Hematopoietic multipotent progenitor cell treated with erythropoietin and hydrocortisone succinate and interleukin-3 and kit ligand, for 6 days (in vitro differentiated cells): ENCODE data around the gene PCA3.
A peak's percentile ranks its signal among the peaks of the same experiment; 100 is the strongest.
"Not testable (repeated sequence)": the region's sequence is repeated elsewhere in the genome, so short reads cannot be mapped to it uniquely, and the experiment has no call there.

Experiments used
- DNase-seq: peaks from one replicate; pipeline ENCODE4 v3.0.0-alpha.2; 2015

The PCA3 gene

DNA sequence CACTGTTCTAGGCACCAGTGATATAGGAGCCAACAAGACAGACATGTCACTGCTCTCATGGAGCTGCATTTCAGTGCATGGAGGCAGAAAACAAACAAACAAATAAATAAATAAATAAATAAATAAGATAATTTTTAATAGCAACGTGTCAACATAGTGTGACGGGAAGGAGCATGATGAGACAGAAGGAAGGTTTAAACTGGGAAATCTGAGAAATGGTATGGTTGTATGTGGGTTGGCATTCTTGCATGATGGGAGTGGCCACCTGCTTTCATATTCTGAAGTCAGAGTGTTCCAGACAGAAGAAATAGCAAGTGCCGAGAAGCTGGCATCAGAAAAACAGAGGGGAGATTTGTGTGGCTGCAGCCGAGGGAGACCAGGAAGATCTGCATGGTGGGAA, at the start of gene PCA3:
PCA3 (plus strand) TSS at position 301 of the 400 bp plus-strand sequence.
- no peak for DNase-seq

DNA sequence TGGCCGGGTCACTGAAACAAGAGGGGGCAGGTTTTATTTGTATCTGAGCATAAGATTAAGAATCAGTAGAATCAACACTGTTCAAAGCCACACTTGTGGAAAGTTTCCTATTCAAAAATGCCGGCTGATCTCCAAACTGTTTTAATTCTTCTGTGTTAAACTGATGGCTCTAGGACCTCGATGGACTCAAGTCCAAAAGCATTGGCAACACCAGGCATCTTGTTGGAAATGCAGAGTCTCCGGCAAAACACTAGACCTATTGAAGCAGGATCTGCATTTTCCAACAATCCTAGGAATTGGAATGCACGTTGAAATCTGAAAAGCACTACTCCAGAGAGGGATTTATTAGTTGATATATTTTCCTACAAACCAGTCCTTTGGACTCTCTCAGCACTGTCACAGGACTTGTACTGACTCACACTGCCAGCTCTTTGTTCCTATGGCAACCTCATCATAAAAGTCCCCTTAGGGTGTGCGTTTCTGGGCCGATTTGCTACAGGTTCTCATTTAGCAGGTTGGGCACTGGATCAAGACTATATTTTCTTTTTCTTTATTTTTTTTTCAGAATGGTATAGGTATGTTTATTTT, 48.1 kb upstream of the PCA3 start:
- DNase-seq: no peak

DNA sequence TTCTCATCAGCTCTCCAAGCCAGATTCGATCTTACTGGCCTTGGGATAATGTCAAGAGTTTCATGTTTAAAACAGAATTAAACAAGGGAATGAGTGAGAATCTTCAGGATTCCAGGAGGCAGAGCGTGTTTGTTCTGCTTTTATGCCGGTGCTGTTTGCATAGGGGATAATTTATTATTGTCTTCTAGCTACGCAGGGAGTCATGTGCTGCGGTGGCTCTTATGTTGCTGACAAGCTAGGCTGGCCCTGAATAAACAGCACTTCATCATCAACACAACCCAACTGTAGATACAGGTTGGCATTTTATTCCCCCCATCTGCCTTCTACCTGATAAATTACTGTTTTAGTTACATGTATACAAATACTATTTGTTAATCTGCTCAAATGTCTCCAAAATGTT, 47.1 kb upstream of the PCA3 start:
- no peak for DNase-seq

DNA sequence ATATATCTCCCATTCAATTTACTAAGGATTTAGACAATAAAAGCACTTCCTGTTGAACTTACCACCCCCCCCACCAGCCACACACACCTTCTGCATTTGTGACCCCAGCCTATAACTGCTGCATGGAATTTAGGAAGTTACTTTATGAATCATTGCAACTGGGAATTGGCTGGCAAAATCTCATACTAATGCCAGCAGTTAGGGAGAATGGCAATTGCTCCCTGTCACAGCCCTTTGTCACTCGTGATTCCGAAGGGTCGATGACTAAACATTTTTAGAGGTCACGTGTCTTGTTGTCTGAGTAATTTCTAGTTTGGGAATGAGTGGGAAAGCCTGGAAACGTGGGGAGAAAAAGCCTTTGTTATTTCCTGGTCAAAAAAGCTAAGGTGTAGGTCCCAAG, 46.6 kb upstream of the PCA3 start:
- no peak for DNase-seq

DNA sequence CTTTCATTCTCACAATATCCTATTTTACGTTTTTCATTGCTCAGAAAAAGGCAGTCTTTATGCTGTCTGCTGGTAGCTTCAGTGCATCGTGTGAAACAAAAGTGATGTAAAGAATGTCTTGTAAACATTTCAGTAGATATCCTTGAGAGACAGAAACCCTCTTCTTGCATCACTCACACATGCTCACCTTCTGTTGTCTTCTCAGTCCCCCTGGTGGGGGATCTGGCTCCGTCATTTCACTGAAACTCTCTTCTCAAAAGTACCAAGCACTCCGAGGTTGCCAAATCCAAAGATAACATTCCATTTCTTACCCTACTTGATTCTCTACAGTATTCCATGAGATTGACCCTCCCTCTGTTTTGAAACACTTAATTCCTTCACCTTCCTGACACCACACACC, 46.1 kb upstream of the PCA3 start:
- no peak for DNase-seq

DNA sequence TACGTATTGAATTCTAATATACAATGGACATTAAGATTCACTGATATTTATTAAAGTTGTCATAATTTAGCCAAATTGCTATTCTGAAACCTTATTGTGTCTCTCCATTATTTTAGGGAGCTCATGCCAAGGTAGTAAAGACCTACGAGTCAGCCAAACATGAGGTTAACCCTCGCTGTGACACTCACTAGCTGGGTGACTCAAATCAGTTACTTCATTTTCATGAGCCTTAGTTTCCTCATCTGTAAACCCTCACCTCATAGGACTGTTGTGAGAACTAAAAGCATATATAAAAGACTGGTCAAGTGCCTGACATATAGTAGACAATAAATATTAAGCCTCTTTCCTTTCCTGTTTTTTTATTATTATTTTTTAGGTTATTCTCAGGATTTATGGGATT, 44.0 kb upstream of the PCA3 start:
- DNase-seq: no peak

DNA sequence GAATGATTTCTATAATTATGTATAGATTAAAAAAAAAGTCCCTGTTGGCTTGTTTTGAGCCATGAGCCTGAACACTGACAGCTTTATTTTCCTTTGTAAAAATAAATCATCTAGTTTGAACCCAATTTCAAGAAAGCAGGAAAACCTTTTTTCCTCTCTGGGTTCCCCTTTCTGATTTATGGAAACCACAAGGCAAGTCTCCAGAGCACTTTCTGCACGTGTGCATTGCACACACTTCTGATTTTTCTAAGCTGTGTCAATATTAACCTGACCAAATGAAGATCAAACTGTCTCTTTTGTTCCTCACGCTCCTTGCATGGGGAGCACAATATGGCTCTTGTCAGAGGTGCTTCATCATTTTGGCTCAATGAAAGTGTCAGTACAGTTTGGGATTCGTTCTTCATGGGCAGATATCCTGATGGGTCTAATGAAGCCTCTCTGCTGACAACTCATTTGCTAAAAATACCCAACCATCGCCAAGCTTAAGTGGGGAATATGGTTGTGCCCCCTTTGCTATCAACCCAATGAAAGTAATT, 39.2 kb upstream of the PCA3 start:
- DNase-seq: no peak

DNA sequence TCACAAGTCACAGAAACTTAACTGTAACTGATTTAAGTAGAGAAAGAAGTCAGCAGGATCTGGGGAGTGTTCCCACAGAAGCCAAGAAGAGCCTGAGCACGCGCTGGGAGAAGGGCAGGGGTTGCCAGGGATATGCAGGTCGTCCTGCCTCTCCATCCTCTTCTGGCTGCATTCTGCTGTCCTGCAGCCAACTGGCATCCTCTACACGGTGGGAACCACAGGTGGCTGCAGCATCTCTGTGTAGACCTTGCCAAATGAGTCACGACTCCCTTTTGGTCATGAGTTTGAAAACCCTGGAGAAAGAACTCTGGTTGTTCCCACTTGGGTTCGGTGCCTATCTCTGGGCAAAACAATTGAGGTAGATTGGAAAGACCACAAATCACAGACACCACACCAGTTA, 38.4 kb upstream of the PCA3 start:
- DNase-seq: no peak

DNA sequence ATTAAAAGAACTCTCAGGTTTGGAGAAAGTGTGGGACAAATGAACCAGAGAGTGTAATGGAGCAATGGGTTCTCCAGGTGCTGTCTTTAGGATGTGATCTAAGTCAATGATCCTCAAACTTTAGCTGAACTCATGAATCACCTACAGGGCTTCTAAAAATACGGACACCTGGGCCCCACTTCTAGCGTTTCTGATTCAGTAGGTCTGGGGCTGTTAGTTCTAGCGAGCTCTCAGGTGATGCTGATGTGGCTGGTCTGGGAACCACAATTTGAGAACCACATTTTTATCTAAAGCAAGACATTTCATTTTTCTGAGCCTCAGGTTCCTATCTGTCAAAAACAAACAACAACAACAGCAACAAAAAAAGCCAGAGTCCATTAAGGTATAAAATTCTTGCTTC, 35.1 kb upstream of the PCA3 start:
- no peak for DNase-seq

DNA sequence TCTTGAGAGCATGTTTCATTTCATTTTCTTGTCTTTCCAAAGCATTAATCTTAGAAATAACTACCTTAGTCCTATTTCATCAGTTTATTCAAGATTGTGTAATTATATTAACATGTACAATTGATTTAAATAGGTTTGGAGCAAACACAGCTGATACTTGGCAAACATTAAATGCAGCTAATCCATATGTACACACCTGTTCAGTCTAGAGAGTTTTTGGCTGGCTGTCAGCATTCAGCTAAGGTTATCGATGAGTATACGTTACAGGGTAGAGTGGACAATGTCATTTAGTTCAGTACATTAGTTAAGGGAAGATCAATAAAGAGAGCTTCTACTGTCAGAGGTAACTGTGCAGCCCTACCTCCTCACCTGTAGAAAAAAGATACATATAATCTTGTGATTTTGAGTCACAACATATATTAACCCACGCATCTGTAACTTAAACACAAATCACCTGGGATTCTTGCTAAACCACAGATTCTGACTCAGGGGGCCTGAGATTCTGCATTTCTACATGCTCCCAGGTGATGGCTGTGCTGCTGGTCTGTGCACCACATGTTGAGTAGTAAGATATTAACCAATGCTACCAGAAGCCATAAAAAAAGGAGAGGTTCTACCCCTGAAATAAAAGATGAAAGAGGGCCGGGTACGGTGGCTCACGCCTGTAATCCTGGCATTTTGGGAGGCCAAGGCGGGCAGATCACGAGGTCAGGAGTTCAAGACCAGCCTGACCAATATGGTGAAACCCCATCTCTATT, 34.1 kb upstream of the PCA3 start:
- no peak for DNase-seq

DNA sequence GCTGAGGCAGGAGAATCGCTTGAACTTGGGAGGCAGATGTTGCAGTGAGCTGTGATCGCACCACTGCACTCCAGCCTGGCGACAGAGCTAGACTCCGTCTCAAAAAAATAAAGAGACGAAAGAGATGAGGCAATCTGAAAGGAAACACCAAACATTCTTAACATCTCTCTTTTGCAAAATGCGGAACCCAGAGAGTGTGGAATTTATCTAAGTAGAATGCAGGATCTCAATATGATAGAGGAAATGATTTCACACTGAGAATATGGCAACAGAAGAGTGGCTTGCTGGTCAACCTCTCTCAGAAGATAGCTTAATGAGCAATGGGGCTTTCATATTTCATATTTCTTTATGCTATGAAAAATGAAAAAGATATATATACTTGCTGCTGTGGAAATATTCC, 33.4 kb upstream of the PCA3 start:
- DNase-seq: no peak

DNA sequence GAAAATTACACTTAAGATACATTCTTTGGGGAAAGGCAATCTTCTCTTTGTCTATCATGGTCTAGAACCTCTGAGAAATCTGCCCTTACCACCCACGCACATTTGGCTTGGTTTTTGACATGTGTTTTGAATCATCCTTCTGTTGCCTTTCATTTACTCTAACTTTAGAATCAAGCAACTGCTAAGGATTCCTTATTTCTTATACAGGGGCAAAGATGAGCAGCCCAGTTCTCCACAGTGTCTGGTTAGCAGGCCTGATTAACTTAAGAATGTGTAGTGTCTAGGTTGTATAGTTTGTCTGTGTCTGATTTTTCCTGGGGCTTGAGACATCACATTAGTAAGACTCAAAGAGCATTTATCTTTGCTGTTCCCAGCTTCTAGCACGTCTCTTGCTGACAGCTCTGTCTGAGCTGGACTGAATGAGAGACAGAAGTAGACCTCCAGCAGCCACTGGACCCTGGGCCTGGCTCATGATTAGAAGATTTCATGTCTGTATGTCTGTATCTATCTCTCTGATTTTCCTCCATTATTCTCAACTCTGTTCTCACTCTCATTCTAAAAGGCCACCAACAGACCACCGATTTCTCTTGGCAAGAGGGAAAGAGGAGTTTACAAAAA, 31.8 kb upstream of the PCA3 start:
- no peak for DNase-seq

DNA sequence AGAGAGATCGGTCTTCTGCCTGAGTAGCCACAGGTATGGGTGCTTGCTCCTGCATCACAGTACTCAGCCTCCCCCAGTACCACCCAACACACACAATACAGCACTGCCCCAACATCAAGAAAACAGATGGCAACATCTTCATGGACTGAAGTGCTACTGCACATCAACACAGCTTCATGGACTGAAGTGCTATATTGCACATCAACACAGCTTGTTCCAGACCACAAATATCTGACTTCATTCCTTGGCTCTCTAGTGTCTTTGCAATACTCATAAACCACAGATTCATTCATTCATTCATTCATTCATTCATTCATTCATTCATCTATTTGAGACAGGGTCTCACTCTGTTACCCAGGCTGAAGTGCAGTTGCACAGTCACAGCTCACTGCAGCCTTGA, 31.1 kb upstream of the PCA3 start:
- no peak for DNase-seq

DNA sequence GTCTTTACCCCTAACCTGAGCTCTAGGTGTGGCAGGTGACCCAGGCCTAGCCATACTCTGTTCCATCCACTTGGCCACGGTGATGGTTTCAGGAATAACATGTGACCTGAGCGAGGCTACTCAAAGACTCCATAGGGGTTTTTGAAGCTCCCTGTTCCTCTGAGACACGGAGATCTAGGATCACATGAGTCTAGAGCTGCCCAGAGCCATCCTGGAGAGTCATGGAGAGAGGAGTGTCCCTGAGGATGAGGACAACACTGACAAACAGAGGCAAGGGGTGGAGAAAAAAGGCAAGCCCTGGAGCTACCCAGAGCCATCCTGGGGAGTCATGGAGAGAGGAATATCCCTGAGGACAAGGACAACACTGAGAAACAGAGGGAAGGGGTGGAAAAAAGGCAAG, 29.5 kb upstream of the PCA3 start:
- DNase-seq: no peak

DNA sequence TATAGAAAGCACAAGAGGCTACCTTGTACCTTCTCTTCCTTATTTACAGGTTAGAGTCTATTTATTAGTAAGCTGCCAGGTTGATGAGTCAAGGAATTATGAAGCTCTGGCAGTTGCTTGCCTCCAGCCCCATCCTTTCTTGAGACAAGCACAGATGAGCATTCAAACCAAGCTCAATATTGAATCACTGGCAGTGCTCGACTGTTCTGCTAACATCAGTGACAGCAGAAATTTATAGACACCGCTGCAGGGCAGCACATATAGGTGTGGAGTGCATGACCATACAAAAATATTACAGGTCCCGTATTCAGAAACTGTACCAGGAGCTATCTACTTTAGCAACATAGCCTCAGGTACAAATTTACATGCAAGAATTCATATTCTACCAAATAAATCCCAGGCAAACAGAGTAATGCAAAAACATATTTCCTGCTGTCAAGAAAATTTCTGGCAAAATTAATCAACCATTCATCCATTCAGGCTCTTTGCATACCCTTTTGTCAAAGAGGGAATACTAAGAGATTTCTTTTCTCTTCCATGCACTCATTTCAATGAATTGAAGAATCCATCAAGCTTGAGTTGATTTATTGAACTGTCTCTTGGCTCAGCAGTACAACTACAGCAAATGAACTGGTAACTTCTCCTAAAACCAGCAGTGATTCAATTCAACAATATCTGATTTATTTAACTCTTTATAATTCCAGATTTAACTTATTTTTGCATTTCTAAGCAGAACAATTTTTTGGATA, 26.9 kb upstream of the PCA3 start:
- no peak for DNase-seq

DNA sequence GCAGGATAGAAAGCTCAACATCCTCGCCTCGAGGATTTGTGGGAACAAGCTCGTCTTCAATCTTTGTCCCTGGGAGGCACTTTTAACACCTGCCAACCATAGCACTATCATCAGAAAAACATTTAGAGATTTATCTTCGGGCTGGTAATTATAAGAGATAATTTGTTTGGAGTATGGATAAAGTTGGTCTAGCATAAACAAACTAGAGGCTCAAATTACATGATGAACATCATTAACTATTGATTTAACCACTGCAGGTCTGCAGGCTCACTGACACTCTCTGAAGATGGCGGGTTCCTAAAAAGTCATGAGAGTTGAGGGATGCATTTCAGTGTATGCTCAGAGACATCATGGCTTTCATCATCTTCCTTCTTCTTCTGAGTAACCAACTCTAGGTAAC, 25.8 kb upstream of the PCA3 start:
- no peak for DNase-seq

DNA sequence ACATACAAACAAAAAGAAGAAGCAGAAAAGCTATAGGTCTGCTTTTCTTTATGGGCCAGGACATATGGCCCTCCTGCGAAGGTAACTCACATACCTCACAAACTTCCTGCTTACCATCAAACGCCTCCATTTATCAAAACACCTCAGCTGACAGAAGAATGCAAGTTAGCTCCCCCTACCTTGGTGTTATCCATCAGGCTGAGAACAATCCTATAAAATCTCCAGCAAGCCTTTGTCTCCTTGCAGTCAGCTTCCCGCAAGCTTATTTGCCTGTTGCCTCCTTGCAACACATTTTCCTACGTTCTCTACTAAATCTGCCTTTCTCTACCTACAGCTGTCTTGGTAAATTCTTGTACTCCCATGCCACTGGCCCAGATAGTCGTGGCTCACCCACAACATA, 22.7 kb upstream of the PCA3 start:
- DNase-seq: no peak

DNA sequence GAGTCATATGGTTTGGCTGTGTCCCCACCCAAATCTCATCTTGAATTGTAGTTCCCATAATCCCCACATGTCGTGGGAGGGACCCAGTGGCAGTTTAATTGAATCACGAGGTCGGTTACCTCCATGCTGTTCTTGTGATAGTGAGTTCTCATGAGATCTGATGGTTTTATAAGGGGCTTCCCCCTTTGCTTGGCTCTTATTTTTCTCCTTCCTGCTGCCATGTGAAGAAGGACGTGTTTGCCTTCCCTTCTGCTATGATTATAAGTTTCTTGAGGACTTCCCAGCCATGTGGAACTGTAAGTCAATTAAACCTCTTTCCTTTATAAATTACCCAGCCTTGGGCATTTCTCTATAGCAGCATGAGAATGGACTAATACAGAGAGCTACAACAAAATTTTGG, 21.3 kb upstream of the PCA3 start:
- not testable (repeated sequence) for DNase-seq

DNA sequence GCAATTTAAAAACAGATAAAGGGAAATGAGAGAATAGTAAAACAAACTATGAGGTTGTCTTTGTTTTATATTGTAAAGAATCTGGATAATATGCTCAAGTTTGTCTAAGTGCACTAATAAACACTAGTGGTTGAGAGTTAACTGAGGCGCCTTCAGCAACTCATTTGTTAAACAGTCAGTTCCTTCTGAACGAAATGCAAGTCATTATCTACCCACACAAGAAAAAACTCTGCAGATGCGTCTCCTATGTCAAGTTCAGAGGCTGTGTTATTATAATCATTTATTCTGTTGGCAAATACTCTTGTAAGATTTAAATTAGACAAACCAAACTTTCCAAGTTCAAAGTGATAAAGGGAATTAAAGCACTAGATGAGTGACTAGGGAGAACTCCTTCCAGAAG, 20.3 kb upstream of the PCA3 start:
- peak; percentile 27 for DNase-seq

DNA sequence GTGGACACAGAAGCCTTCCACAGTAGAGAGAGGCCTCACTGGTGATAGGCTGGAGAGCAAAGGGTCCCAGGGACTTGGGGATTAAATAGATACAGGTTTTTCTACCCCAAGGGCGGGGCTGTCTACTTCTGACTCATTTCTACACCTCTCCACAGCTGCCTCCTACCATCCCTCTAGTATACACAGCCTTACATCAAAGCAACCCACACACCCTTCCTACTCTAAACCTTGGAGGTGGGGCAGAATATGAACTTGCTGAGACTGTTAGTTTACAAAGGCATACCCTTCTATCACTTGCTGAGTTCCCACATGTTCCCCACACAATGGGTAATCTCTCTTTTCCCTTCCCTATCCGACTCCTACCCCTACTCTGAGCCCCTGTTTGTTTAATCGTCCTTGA, 19.9 kb upstream of the PCA3 start:
- DNase-seq: no peak

DNA sequence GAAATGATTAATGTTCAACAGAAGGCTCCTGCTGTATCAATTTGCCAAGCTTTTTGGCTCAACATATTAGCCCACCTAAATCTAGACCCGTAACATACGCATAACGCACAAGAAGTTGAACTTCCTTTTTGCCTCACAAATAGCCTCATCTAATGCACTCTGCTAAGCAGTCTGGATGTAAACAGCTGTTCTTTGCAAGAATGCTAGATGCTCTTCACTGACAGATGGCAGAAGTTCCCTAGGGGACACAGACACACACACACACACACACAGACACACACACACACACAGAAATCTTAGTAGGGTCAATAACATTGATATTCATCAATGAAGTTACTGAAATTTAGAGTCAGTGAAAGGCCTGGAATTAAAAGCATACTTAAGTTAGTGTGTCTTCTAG, 13.2 kb upstream of the PCA3 start:
- no peak for DNase-seq

DNA sequence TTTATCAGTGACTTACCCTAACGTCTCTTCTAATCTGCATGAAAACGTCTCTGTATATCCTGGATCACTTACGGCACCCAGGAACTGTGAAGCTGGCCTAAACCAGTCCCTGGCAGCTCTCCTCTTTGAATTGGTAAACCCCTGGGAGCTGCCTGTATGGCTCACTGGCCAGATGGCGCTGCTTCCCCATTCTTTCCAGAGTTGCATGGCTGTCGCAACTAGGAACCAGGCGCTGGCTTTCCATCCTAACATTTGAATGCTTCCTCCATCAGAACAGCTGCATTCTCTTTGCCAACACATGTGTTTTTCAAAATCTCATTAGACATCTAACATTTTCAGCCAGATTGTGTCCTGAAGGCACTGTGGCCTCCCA, 8.0 kb upstream of the PCA3 start:
- peak; percentile 3 for DNase-seq

DNA sequence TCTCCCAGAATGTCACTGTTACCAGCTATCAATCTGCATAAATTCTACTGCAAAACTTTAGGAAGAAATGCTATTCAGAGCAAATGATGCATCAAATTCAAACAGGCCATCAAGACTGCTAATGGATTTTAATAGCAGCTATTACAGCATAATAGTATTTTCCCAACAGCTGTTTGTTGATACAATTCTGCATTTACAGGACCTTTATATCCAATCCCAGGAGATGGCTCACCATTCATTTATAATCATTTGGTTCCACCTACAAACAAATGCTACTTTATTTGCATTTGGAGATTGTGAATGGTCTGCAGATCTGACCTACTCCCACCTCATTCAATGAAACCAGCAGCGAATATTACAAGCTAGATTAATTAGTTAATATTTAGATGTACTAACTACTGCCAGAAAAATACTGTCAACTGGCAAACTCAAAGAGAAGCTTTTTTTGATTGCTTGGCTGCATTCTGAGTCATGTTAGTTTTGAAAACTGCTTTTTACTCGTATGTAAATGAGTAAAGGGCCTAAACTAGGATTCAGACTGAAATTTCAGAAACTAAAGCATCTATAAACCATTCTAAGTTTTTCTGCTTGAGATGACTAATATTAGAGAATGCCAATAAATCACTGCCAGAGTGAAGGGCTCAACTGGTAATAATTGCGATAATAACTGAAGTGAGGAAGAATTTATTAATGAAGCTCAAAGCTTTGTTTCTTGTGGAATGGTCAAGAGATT, 7.1 kb upstream of the PCA3 start:
- DNase-seq: no peak
